ENCODE data around the gene WDR46. TPM values are rescaled to one million over a fixed set of nuclear protein-coding genes. Genes with fewer than 3 reads are reported as not detected.
A peak's percentile ranks its signal among the peaks of the same experiment; 100 is the strongest.

WDR46 gene
- total and polyA plus RNA-seq, 2 of the 13 experiments (the other 11 are each of a cell fraction or from before 2014, with no cell fraction given) = 47.4 to 105 TPM

DNA sequence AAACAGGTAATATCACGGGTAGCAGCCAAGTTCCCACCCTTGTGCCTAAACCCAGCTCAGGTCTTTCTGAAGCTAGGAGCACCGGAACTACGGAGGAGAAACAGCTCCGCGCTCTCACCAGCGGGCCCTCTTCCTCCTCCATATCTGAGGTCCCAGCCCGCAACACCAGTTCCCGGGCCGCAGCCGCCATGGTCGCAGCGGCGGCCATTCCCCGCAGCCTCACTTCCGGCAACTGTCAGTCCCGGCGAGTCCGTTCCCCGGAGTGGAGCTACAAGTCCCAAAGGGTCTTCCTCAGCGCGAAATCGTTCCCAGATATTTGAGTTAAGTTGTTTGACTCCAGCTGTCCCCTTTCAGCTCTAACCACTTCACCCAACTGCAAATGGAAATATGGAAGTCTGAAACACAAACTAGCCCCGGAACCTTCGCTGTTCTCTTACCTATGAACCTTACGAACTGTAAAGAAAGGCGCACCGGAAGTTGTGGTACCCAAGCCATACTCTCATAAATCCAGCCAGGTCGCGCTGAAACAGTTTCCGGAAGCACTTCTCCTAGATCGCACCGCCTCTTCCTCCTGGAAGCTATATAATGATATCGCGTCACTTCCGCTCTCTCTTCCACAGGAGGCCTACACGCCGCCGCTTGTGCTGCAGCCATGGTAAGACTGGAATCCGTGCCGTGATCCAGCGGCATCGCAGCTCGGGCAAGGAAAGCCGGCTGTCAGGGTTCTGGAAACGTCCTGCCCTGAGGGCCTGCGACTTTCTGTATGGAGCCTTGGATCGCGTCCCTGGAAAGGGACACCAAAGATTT is 17.4 kb downstream of the WDR46 start, which contains the start of the genes RPS18 and VPS52 (continued):
- TF ChIP-seq SOX13 (IDR thresholded peaks at IDR 0.05) (peak; percentile 58; the same call in 1 of the 2 replicates), SOX13 (CRISPR knock-in tag; conservative IDR thresholded peaks at IDR 0.05 in 1 of 2, IDR thresholded peaks at IDR 0.05 in 1 of 2) (peak in 1 of 2 experiments; percentile 35; a peak in 1 of 4 replicates), ZBED4 (CRISPR knock-in tag; IDR thresholded peaks at IDR 0.05; ENCODE audit: borderline replicate concordance) (no peak), FOXO4 (CRISPR knock-in tag; conservative IDR thresholded peaks at IDR 0.05) (peak; percentile 99), RBAK (CRISPR knock-in tag; IDR thresholded peaks at IDR 0.05) (0 out of 2 replicates have a peak, but pooled peaks have one; percentile 40), PHF8 (CRISPR knock-in tag; IDR thresholded peaks at IDR 0.05) (peak; percentile 93), TOE1 (CRISPR knock-in tag; IDR thresholded peaks at IDR 0.05) (peak; percentile 35; the same call in 1 of the 2 replicates), ZNF83 (CRISPR knock-in tag; IDR thresholded peaks at IDR 0.05; ENCODE audit: borderline replicate concordance) (peak; percentile 28; the same call in 1 of the 2 replicates), ZNF75D (CRISPR knock-in tag; IDR thresholded peaks at IDR 0.05; ENCODE audit: borderline replicate concordance) (no peak), XRCC5 (optimal IDR thresholded peaks at IDR 0.05; ENCODE audit: low read length) (peak; percentile 20), ZBTB44 (CRISPR knock-in tag; IDR thresholded peaks at IDR 0.05) (0 out of 2 replicates have a peak, but pooled peaks have one; percentile 53)
- TF ChIP-seq, protein P1, sequence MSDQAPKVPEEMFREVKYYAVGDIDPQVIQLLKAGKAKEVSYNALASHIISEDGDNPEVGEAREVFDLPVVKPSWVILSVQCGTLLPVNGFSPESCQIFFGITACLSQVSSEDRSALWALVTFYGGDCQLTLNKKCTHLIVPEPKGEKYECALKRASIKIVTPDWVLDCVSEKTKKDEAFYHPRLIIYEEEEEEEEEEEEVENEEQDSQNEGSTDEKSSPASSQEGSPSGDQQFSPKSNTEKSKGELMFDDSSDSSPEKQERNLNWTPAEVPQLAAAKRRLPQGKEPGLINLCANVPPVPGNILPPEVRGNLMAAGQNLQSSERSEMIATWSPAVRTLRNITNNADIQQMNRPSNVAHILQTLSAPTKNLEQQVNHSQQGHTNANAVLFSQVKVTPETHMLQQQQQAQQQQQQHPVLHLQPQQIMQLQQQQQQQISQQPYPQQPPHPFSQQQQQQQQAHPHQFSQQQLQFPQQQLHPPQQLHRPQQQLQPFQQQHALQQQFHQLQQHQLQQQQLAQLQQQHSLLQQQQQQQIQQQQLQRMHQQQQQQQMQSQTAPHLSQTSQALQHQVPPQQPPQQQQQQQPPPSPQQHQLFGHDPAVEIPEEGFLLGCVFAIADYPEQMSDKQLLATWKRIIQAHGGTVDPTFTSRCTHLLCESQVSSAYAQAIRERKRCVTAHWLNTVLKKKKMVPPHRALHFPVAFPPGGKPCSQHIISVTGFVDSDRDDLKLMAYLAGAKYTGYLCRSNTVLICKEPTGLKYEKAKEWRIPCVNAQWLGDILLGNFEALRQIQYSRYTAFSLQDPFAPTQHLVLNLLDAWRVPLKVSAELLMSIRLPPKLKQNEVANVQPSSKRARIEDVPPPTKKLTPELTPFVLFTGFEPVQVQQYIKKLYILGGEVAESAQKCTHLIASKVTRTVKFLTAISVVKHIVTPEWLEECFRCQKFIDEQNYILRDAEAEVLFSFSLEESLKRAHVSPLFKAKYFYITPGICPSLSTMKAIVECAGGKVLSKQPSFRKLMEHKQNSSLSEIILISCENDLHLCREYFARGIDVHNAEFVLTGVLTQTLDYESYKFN (CRISPR knock-in tag; conservative IDR thresholded peaks at IDR 0.05) = peak; percentile 66
- TF ChIP-seq, protein P2, sequence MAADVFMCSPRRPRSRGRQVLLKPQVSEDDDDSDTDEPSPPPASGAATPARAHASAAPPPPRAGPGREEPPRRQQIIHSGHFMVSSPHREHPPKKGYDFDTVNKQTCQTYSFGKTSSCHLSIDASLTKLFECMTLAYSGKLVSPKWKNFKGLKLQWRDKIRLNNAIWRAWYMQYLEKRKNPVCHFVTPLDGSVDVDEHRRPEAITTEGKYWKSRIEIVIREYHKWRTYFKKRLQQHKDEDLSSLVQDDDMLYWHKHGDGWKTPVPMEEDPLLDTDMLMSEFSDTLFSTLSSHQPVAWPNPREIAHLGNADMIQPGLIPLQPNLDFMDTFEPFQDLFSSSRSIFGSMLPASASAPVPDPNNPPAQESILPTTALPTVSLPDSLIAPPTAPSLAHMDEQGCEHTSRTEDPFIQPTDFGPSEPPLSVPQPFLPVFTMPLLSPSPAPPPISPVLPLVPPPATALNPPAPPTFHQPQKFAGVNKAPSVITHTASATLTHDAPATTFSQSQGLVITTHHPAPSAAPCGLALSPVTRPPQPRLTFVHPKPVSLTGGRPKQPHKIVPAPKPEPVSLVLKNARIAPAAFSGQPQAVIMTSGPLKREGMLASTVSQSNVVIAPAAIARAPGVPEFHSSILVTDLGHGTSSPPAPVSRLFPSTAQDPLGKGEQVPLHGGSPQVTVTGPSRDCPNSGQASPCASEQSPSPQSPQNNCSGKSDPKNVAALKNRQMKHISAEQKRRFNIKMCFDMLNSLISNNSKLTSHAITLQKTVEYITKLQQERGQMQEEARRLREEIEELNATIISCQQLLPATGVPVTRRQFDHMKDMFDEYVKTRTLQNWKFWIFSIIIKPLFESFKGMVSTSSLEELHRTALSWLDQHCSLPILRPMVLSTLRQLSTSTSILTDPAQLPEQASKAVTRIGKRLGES (CRISPR knock-in tag; IDR thresholded peaks at IDR 0.05; ENCODE audit: borderline replicate concordance) = peak; percentile 63; the same call in 1 of the 2 replicates
